GM18517 (cell line): ENCODE data around the gene ABHD12.
"Not testable (repeated sequence)": the region's sequence is repeated elsewhere in the genome, so short reads cannot be mapped to it uniquely, and the experiment has no call there.

Experiments used
- ATAC-seq: cut with Tn5 transposase; IDR thresholded peaks from one replicate; pipeline ENCODE4 v1.9.1; 2021; ENCODE audit warnings: mild to moderate bottlenecking, moderate library complexity; ENCODE audit not compliant: unreplicated experiment

Gene ABHD12

GRCh38 chr20:25323496-25324246 is 67.0 kb downstream of the ABHD12 start:
- no peak for ATAC-seq

GRCh38 chr20:25321991-25322390 is 68.6 kb downstream of the ABHD12 start:
- ATAC-seq, result no peak

GRCh38 chr20:25321262-25321831 is 69.3 kb downstream of the ABHD12 start:
- ATAC-seq, result no peak

GRCh38 chr20:25320035-25320800 is 70.4 kb downstream of the ABHD12 start:
- no peak for ATAC-seq

- ATAC-seq, result no peak
Measured at GRCh38 chr20:25319241-25320034, 71.2 kb downstream of the ABHD12 start.

GRCh38 chr20:25318471-25319240 is 72.0 kb downstream of the ABHD12 start:
- peak; percentile 93 for ATAC-seq

- no peak for ATAC-seq
Measured at GRCh38 chr20:25317351-25318075, 73.1 kb downstream of the ABHD12 start.

- ATAC-seq, result no peak
Measured at GRCh38 chr20:25316506-25317190, 74.0 kb downstream of the ABHD12 start.

GRCh38 chr20:25315418-25316210 is 75.0 kb downstream of the ABHD12 start:
- no peak for ATAC-seq

- no peak for ATAC-seq
Measured at GRCh38 chr20:25314497-25315417, 75.9 kb downstream of the ABHD12 start.

GRCh38 chr20:25313593-25313992 is 77.0 kb downstream of the ABHD12 start:
- no peak for ATAC-seq

GRCh38 chr20:25312716-25313115 is 77.9 kb downstream of the ABHD12 start:
- ATAC-seq, result not testable (repeated sequence)

- ATAC-seq, result no peak
Measured at GRCh38 chr20:25310921-25311728, 79.5 kb downstream of the ABHD12 start.

GRCh38 chr20:25310268-25310920 is 80.2 kb downstream of the ABHD12 start:
- ATAC-seq, result peak; percentile 94

GRCh38 chr20:25309395-25310267 is 81.0 kb downstream of the ABHD12 start:
- no peak for ATAC-seq
